ENCODE measurements around the gene SYK.

- TF ChIP-seq, protein P1, sequence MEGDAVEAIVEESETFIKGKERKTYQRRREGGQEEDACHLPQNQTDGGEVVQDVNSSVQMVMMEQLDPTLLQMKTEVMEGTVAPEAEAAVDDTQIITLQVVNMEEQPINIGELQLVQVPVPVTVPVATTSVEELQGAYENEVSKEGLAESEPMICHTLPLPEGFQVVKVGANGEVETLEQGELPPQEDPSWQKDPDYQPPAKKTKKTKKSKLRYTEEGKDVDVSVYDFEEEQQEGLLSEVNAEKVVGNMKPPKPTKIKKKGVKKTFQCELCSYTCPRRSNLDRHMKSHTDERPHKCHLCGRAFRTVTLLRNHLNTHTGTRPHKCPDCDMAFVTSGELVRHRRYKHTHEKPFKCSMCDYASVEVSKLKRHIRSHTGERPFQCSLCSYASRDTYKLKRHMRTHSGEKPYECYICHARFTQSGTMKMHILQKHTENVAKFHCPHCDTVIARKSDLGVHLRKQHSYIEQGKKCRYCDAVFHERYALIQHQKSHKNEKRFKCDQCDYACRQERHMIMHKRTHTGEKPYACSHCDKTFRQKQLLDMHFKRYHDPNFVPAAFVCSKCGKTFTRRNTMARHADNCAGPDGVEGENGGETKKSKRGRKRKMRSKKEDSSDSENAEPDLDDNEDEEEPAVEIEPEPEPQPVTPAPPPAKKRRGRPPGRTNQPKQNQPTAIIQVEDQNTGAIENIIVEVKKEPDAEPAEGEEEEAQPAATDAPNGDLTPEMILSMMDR (IDR thresholded peaks at IDR 0.05; ENCODE audit: low read depth, low read length), result no peak
- no peak for TF ChIP-seq EZH2phosphoT487 (IDR thresholded peaks at IDR 0.05; ENCODE audit: low read depth)
These were observed 7.5 kb downstream of the SYK start for GRCh38 chr9:90808890-90809685.
